HUES48 (cell line): ENCODE data around the gene CDC20B.

Source experiments
- H3K27ac ChIP-seq: one replicate; pipeline ENCODE4 v1.7.0; 2013; ENCODE audit warnings: low read depth, low read length, inconsistent platforms
- H3K27me3 ChIP-seq: 2 replicates; pipeline ENCODE4 v1.6.1; 2013; ENCODE audit warnings: mild to moderate bottlenecking, low read length; ENCODE audit not compliant: control insufficient read depth, insufficient read depth
- H3K36me3 ChIP-seq: 2 replicates; pipeline ENCODE4 v1.6.1; 2013; ENCODE audit warnings: low read length; ENCODE audit not compliant: control insufficient read depth, insufficient read depth
- H3K4me1 ChIP-seq: 2 replicates; pipeline ENCODE4 v1.6.1; 2013; ENCODE audit warnings: mild to moderate bottlenecking, low read length; ENCODE audit not compliant: control insufficient read depth, insufficient read depth
- H3K4me3 ChIP-seq: 2 replicates; pipeline ENCODE4 v1.5.1; 2013; ENCODE audit warnings: mild to moderate bottlenecking, low read depth, low read length
- H3K9ac ChIP-seq: 2 replicates; pipeline ENCODE4 v1.6.1; 2013; ENCODE audit warnings: mild to moderate bottlenecking, low read depth, low read length, moderate library complexity
- H3K9me3 ChIP-seq: 2 replicates; pipeline ENCODE4 v1.6.1; 2013; ENCODE audit warnings: low read length; ENCODE audit not compliant: control insufficient read depth, insufficient read depth

The CDC20B gene

GRCh38 chr5:55172937-55173686 is at the start of gene CDC20B:
TSS of gene CDC20B (minus strand) at chr5:55173177. CDS start at chr5:55173000, 177 bp downstream.
- Histone ChIP-seq H3K4me1 (peaks cover 14% of the 10 kb centered on the region), H3K9ac (no peak within 1 kb of the TSS), H3K27ac (no peak within 1 kb of the TSS), H3K4me3 (peak within 1 kb of the TSS; percentile 65), H3K9me3 (no peaks in the 10 kb centered on the region), H3K27me3 (peaks cover 77% of the 10 kb centered on the region), H3K36me3 (no peaks in the 10 kb centered on the region)

GRCh38 chr5:55222092-55222984 is 49.4 kb upstream of the CDC20B start:
- peaks cover 29% of the 10 kb centered on the region for H3K4me1 ChIP-seq
- H3K36me3 ChIP-seq, result no peaks in the 10 kb centered on the region
- H3K4me3 ChIP-seq, result no peak overlapping the region
- no peaks in the 10 kb centered on the region for H3K9me3 ChIP-seq
- no peak overlapping the region for H3K27ac ChIP-seq
- H3K9ac ChIP-seq, result no peak overlapping the region
- peaks cover 94% of the 10 kb centered on the region for H3K27me3 ChIP-seq

- Histone ChIP-seq H3K36me3 (no peaks in the 10 kb centered on the region), H3K4me1 (peaks cover 29% of the 10 kb centered on the region), H3K4me3 (peak overlapping the region; percentile 72), H3K9me3 (no peaks in the 10 kb centered on the region), H3K27ac (no peak overlapping the region), H3K27me3 (peaks cover 79% of the 10 kb centered on the region), H3K9ac (no peak overlapping the region)
Measured at GRCh38 chr5:55220433-55221185, 47.6 kb upstream of the CDC20B start.

GRCh38 chr5:55219770-55220169 is 46.8 kb upstream of the CDC20B start:
- Histone ChIP-seq H3K4me3 (peak overlapping the region; percentile 72), H3K9me3 (no peaks in the 10 kb centered on the region)

GRCh38 chr5:55218967-55219366 is 46.0 kb upstream of the CDC20B start:
- H3K4me3 ChIP-seq, result no peak overlapping the region
- H3K36me3 ChIP-seq, result no peaks in the 10 kb centered on the region
- no peaks in the 10 kb centered on the region for H3K9me3 ChIP-seq
- peaks cover 68% of the 10 kb centered on the region for H3K27me3 ChIP-seq
- H3K27ac ChIP-seq, result no peak overlapping the region
- H3K4me1 ChIP-seq, result peaks cover 29% of the 10 kb centered on the region
- H3K9ac ChIP-seq, result no peak overlapping the region

More at GRCh38 chr5:55219770-55220169, 46.8 kb upstream of the CDC20B start:
- Histone ChIP-seq H3K27ac (no peak overlapping the region), H3K27me3 (peaks cover 71% of the 10 kb centered on the region), H3K36me3 (no peaks in the 10 kb centered on the region), H3K9ac (no peak overlapping the region), H3K4me1 (peaks cover 29% of the 10 kb centered on the region)

- H3K9ac ChIP-seq, result no peak overlapping the region
- no peaks in the 10 kb centered on the region for H3K36me3 ChIP-seq
- no peak overlapping the region for H3K27ac ChIP-seq
- no peaks in the 10 kb centered on the region for H3K4me1 ChIP-seq
- H3K4me3 ChIP-seq, result no peak overlapping the region
- H3K9me3 ChIP-seq, result no peaks in the 10 kb centered on the region
- H3K27me3 ChIP-seq, result peaks cover 8% of the 10 kb centered on the region
Measured at GRCh38 chr5:55211184-55211874, 38.4 kb upstream of the CDC20B start.

- H3K4me1 ChIP-seq, result no peaks in the 10 kb centered on the region
- no peak overlapping the region for H3K27ac ChIP-seq
Measured at GRCh38 chr5:55205001-55205400, 32.0 kb upstream of the CDC20B start.

GRCh38 chr5:55191165-55191564 is 18.2 kb upstream of the CDC20B start:
- H3K27ac ChIP-seq, result no peak overlapping the region
- H3K9ac ChIP-seq, result no peak overlapping the region
- no peaks in the 10 kb centered on the region for H3K36me3 ChIP-seq
- no peaks in the 10 kb centered on the region for H3K4me1 ChIP-seq
- no peaks in the 10 kb centered on the region for H3K9me3 ChIP-seq
- H3K27me3 ChIP-seq, result peaks cover 14% of the 10 kb centered on the region
- H3K4me3 ChIP-seq, result no peak overlapping the region

More at GRCh38 chr5:55205001-55205400, 32.0 kb upstream of the CDC20B start:
- Histone ChIP-seq H3K36me3 (no peaks in the 10 kb centered on the region), H3K4me3 (no peak overlapping the region), H3K9ac (no peak overlapping the region), H3K9me3 (no peaks in the 10 kb centered on the region), H3K27me3 (peaks cover 4% of the 10 kb centered on the region; the same call in 1 of the 2 replicates)

GRCh38 chr5:55188656-55189540 is 15.9 kb upstream of the CDC20B start:
- Histone ChIP-seq H3K9me3 (no peaks in the 10 kb centered on the region), H3K27me3 (peaks cover 28% of the 10 kb centered on the region), H3K9ac (no peak overlapping the region), H3K36me3 (no peaks in the 10 kb centered on the region), H3K4me3 (no peak overlapping the region), H3K27ac (no peak overlapping the region), H3K4me1 (no peaks in the 10 kb centered on the region)
